Measurements from ENCODE around the gene PGP. TPM values are rescaled to one million over a fixed set of nuclear protein-coding genes. Genes with fewer than 3 reads are reported as not detected.
"Not testable (repeated sequence)": the region's sequence is repeated elsewhere in the genome, so short reads cannot be mapped to it uniquely, and the experiment has no call there.

Gene PGP
- total RNA-seq, 1 donor, result 9.8 TPM

DNA sequence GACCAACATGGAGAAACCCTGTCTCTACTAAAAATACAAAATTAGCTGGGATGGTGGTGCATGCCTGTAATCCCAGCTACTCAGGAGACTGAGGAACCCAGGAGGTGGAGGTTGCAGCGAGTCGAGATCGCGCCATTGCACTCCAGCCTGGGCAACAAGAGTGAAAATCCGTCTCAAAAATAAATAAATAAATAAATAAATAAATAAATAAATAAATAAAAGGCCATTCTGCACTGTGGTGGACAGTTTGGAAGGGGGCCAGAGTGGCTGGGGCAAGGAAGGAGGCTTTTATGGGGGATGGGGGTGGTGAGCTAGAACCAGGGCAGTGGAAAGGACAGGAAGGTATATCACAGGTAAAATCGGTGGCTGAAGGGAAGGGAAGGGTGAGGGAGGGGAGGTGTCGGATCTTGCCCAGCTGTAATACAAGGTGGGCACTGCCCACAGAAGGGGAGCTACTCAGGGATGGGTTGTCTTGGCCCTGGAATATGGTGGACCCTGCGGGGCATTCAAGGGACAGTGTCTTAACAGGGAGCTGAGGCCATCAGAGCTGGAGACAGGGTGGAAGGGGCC is 11.4 kb downstream of the PGP start:
- peaks cover 22% of the 10 kb centered on the region for H3K4me1 ChIP-seq (ENCODE audit: insufficient read depth, low read length)
- not testable (repeated sequence) for H3K4me3 ChIP-seq (ENCODE audit: low read length); H3K27me3 ChIP-seq (ENCODE audit: insufficient read depth, low read length); H3K9me3 ChIP-seq (ENCODE audit: low read depth, low read length)

DNA sequence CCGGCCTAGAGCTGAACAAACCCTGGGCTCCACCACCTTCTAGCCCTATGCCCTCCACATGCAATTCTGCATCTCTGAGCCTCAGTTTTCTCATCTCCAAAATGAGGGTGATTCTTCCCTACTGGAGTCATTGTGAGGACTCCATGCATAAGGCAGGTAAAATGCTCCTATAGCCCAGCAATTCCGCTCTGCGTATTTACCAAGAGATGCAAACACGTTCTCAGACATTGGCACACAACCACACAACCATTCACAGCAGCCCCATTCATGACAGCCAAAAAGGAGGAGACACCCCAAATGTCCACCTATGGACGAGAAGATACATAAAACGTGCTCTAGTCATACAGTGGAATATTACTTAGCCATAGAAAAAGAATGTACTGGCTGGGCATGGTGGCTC is 14.3 kb downstream of the PGP start:
- Histone ChIP-seq H3K27me3 (ENCODE audit: insufficient read depth, low read length) (peaks cover 25% of the 10 kb centered on the region), H3K9me3 (ENCODE audit: low read depth, low read length) (no peaks in the 10 kb centered on the region), H3K4me1 (ENCODE audit: insufficient read depth, low read length) (peaks cover 15% of the 10 kb centered on the region), H3K4me3 (ENCODE audit: low read length) (no peak overlapping the region)

DNA sequence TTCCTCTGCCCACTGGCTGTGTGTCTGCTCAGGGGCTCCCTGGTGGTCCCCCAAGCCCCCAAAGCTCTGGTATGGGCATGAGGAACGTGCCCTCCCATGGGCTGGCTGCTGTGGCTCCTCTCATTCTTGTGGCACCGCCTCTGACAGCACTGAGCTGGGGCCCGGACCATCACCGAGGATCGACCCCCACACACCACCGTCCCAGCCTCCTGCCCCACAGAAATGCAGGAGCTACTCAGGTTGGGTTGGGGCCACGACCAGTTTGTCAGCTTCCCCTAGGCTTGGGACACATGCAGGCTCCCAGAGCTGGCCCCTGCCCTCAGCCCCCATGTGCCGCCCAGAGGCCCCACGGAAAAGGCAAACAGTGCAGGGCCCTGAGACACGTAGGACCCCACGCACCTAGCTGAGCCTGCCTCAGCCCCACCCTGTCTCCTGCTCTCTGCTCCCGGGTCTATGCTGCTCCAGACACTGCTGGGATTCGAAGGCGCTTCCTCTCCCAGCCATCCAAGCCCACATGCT is 15.0 kb downstream of the PGP start:
- Histone ChIP-seq H3K4me1 (ENCODE audit: insufficient read depth, low read length) (peaks cover 16% of the 10 kb centered on the region), H3K9me3 (ENCODE audit: low read depth, low read length) (no peaks in the 10 kb centered on the region), H3K27me3 (ENCODE audit: insufficient read depth, low read length) (peaks cover 32% of the 10 kb centered on the region), H3K4me3 (ENCODE audit: low read length) (no peak overlapping the region)

DNA sequence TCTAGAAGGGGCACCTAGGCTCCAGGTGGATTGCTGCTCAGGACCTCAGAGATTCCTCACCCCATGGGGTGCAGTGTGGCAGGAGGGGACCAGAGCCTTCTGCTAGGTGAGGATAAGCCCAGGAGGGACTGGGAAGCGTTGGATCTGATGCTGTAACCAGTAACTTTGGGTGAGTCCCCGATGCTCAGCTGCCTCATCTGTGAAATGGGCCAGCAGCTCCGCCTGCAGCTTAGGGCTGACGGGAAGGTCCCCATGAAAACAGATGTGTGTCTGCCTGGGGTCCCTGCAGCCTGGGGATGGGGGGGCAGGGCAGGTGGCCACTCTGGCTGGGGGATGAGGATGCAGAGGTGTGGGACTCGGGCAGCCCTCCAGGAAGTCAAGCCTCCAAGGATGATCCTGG is 15.5 kb downstream of the PGP start:
- no peak overlapping the region for H3K4me3 ChIP-seq (ENCODE audit: low read length)
- H3K9me3 ChIP-seq (ENCODE audit: low read depth, low read length), result no peaks in the 10 kb centered on the region
- H3K4me1 ChIP-seq (ENCODE audit: insufficient read depth, low read length), result peaks cover 11% of the 10 kb centered on the region
- peaks cover 33% of the 10 kb centered on the region for H3K27me3 ChIP-seq (ENCODE audit: insufficient read depth, low read length)

DNA sequence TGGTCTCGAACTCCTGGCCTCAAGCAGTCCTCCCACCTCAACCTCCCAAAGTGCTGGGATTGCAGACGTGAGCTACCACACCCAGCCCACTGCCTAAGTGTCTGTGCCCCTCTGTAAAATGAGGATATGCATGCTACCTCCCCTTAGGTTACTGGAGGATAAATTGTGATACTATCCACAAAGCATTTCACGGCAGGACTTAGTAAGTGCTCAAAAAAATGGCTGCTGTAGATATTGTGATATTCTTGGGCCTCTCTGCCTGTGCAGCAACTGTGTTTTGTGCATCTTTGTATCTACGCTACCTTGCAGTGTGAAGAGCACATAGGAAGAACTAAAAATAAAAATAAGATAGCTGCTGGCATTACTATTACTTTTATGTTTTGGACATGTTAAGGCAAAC is 16.4 kb downstream of the PGP start:
- H3K4me3 ChIP-seq (ENCODE audit: low read length), result no peak overlapping the region
- H3K4me1 ChIP-seq (ENCODE audit: insufficient read depth, low read length), result peaks cover 11% of the 10 kb centered on the region
- H3K27me3 ChIP-seq (ENCODE audit: insufficient read depth, low read length), result peaks cover 33% of the 10 kb centered on the region
- no peaks in the 10 kb centered on the region for H3K9me3 ChIP-seq (ENCODE audit: low read depth, low read length)

DNA sequence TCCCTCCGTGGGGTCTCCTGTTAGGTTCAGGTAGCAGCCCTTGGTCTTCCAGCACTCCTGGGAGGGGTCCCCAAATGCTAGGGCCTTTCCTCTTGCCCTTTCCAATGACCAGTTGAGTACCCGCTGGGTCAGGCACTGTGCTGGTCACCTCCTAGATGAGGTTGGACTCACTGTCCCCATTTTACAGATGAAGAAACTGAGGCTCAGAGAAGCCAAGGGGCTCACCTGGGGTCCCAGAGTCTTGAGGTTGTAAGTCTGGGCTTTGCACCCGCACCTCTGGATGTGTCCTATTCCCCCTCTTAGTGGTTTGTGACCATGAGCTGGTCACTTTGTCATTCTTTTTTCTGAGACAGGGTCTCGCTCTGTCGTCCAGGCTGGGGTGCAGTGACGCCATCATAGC is 16.9 kb downstream of the PGP start:
- Histone ChIP-seq H3K9me3 (ENCODE audit: low read depth, low read length) (no peaks in the 10 kb centered on the region), H3K27me3 (ENCODE audit: insufficient read depth, low read length) (peaks cover 33% of the 10 kb centered on the region), H3K4me1 (ENCODE audit: insufficient read depth, low read length) (peaks cover 11% of the 10 kb centered on the region), H3K4me3 (ENCODE audit: low read length) (no peak overlapping the region)

DNA sequence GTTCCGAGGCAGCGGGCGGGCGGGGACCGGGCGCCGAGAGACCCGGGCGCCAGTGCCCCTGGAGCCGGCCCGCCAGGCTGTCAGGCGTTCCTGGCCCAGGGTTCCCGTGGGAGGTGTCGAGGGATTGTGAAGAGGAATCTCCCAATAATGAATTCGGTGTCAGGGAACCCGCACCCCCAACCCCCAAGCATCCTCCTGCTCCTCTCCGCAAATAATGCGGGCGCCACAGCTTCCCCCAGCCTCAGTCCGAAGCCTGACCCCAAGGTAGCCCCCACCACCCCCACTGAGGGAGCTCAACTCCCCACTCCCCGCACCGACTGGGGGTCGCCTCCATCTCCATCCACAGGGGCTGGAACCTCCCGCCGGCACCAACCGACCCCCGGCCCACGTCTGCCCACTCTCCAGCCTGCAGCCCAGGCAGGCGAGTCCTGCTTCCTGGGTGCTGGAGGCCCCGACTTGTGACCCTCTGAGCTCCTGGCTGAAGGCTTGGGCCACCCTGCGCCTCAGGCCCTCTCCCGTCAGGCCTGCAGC is 17.6 kb downstream of the PGP start:
- H3K27me3 ChIP-seq (ENCODE audit: insufficient read depth, low read length), result peaks cover 33% of the 10 kb centered on the region
- no peaks in the 10 kb centered on the region for H3K9me3 ChIP-seq (ENCODE audit: low read depth, low read length)
- H3K4me3 ChIP-seq (ENCODE audit: low read length), result no peak overlapping the region
- H3K4me1 ChIP-seq (ENCODE audit: insufficient read depth, low read length), result peaks cover 11% of the 10 kb centered on the region

DNA sequence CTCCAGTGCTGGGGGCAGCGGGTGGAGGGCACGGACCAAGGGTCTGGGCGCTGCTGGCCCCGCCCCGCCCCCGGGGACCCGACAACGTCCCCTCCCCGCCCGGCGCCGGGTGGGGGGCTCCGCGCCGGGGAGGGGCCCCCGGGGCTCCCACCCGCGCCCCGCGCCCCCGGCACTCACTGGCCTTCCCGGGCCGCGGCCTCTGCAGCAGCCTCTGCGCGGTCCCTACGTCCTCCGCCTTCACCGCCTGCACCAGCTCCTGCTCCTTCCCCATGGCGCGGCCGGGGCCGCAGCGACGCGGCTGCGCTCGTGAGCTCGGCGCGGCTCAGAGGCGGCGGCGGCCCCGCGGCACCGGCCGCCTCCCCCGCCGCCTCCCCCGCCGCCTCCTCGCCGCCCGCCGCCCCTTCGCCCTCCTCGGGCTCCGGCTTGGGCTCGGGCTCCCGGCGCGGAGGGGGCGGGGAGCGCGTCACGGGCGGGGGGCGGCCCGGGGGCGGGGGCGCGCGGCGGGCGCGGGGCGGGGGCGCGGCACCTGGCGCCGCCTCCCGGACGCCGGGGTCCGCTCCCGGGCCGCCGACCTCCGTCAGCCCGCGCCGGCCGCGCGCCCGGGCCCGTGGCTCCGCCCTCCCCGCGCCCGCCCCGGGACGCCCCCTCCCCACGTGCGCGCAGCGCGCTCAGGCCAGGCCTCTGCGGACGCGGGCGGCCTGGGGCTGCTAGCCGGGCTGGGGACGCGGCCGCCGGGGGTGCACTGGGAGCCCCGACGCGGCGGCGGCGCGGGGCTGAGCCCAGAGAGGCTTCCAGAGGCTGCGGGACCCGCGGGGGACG is 18.3 kb downstream of the PGP start, which contains the start of gene CASKIN1:
CASKIN1 (minus strand) TSS at position 444 of the 819 bp plus-strand sequence; CDS start at position 271, 173 bp downstream.
- H3K4me3 ChIP-seq (ENCODE audit: low read length), result no peak within 1 kb of the TSS
- peaks cover 11% of the 10 kb centered on the region for H3K4me1 ChIP-seq (ENCODE audit: insufficient read depth, low read length)
- peaks cover 33% of the 10 kb centered on the region for H3K27me3 ChIP-seq (ENCODE audit: insufficient read depth, low read length)
- no peaks in the 10 kb centered on the region for H3K9me3 ChIP-seq (ENCODE audit: low read depth, low read length)

DNA sequence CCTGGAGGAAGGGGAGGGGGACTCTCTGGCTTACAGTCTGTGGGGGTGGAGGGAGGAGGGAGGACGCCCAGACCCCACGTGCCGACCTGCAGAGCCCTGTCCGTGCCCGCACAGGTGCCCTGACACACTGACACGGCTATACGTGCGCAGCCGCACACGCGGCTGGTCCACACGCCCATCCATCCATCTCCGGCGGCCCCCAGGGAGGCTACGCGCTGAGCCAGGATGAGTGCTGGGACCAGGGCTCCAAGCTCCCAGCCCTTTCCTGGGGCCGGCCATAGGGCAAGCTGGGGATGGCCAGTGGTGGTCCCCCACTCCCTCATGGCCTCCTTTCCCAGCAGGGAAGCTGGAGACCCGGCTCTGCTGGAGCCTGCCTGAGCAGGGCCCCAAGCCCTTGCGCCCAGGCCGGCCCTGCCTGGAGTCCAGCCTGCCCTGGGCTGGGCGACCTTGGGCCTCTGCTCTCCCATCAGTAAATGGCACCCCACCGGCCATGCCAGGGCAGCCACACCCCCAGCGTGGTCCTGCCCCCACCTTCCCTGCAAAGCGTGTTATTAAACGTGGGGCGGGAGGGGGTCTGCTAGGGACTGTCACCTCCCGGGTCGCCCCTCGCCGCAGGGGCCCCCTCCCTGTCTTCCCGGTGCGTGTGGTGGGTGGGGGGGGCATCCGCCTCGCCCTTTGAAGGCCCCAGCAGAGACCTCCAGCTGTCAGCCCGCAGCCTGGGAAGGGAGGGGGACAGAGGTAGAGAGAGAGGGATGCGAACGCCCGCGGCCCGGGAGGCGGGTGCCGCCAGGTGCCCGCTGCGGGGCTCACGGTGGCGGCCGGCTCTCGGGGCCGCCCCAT is 19.1 kb downstream of the PGP start:
- no peaks in the 10 kb centered on the region for H3K9me3 ChIP-seq (ENCODE audit: low read depth, low read length)
- H3K4me1 ChIP-seq (ENCODE audit: insufficient read depth, low read length), result peaks cover 11% of the 10 kb centered on the region
- no peak overlapping the region for H3K4me3 ChIP-seq (ENCODE audit: low read length)
- peaks cover 33% of the 10 kb centered on the region for H3K27me3 ChIP-seq (ENCODE audit: insufficient read depth, low read length)

DNA sequence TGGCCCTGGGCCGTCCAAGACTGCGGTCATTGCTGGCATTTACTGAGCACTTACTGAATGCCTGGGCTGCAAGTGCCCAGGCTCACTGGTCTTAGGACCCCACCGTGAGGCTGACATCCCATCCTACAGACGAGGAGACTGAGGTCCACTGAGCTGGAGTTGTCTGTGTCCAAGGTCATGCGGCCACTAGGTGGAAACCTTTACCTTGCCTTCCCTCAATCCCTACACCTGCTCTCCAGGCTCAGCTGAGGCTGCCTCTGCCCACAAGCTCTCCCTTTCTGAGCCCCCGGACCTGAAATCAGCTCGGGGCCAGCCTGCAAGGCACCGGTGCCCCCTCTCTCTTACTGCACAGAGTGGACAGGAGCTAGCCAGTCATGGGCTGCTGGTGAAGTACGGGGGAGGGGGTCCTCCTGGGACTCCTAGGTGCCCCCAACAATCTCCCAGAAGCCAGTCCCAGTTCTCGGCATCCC is 19.8 kb downstream of the PGP start:
- H3K9me3 ChIP-seq (ENCODE audit: low read depth, low read length), result no peaks in the 10 kb centered on the region
- peaks cover 11% of the 10 kb centered on the region for H3K4me1 ChIP-seq (ENCODE audit: insufficient read depth, low read length)
- peaks cover 33% of the 10 kb centered on the region for H3K27me3 ChIP-seq (ENCODE audit: insufficient read depth, low read length)

DNA sequence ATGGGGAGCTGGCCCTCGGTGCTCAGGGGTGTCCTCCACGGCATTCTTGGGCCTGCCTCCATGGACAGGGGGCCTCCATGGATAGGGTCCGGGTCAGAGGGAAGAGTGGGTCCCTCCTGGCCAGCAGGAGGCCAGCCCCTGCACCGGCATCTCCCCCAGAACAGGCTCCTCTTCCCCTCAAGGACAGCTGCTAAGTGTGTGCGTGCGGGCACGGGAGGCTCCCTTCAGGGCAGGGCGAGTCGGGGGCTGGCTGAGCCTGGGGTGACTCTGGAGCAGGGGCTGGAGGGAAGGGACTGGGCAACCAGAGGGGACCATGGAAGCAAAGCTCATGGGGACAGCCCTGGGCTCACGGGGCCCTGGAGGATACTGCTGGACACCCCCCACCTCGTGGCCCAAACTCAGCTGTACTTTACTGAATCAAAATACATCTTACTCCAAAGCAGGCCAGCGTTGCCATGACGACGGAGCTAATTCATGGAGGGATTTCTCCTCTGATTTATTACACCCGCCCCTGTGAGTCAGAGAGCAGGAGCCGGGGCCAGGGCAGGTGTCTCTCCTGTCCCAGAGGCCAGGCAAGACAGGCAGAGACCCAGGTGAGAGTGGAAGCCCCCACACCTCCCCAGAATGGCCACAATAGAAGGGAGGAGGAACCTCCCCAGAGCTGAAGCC is 20.3 kb downstream of the PGP start:
- H3K4me1 ChIP-seq (ENCODE audit: insufficient read depth, low read length), result peaks cover 11% of the 10 kb centered on the region
- H3K4me3 ChIP-seq (ENCODE audit: low read length), result no peak overlapping the region
- H3K9me3 ChIP-seq (ENCODE audit: low read depth, low read length), result no peaks in the 10 kb centered on the region
- H3K27me3 ChIP-seq (ENCODE audit: insufficient read depth, low read length), result peaks cover 33% of the 10 kb centered on the region

More for the DNA sequence above, 19.8 kb downstream of the PGP start:
- H3K4me3 ChIP-seq (ENCODE audit: low read length), result no peak overlapping the region

DNA sequence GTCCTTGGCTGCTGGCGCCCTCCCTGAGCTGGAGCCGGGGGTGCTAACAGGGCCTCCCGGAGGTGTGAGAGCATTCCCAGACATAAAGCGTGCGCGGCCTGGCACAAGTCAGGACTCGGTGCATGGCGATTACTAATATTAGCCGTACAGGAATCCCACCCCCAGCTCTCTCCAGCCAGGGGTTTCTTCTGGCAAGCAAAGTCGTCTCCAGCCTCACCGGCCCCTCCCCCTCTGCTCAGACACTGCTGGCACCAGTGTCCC is 23.3 kb downstream of the PGP start:
- peaks cover 11% of the 10 kb centered on the region for H3K4me1 ChIP-seq (ENCODE audit: insufficient read depth, low read length)
- peaks cover 14% of the 10 kb centered on the region for H3K27me3 ChIP-seq (ENCODE audit: insufficient read depth, low read length)
- no peak overlapping the region for H3K4me3 ChIP-seq (ENCODE audit: low read length)
- H3K9me3 ChIP-seq (ENCODE audit: low read depth, low read length), result no peaks in the 10 kb centered on the region

DNA sequence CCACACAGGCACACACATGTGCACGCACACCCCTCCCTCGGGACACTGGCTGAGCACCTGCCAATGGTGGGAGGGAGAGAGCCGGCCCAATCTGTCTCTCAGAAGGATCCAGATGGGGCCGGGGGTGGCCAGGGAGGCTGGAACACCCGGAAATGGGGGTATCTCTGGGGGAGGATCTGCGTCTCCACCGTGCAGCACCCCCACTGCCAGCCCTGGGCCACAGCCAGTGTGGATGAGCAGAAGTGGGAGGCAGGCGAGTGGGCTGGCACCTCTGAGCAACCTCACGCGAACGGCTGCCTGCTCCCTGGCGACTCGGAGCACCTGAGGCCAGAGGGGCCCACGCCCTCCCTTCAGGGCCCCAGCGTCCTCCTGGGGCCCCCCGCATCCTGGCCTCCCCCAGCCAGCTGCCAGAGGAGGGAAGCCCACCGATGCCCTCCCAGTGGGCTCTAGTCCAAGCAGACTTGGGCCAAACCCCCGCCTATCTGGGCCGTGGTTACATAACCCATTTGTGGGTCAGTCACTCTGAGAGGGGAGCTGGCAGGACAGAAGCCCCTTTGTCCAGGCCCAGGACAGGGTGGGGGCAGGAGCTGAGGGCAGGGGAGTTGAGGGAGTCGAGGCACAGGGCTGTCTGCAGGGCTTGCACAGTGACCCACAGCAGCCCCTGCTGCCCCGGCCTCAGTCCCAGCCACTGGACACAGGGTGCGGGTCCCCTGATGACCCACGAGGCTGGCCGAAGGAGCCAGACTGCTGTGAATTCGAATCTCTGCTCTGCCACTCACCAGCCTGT is 23.8 kb downstream of the PGP start:
- H3K4me3 ChIP-seq (ENCODE audit: low read length), result no peak overlapping the region

More for the DNA sequence above, 23.8 kb downstream of the PGP start:
- H3K9me3 ChIP-seq (ENCODE audit: low read depth, low read length), result no peaks in the 10 kb centered on the region
- peaks cover 13% of the 10 kb centered on the region for H3K27me3 ChIP-seq (ENCODE audit: insufficient read depth, low read length)
- H3K4me1 ChIP-seq (ENCODE audit: insufficient read depth, low read length), result peaks cover 10% of the 10 kb centered on the region
